Measurements from ENCODE around the gene GMDS. TPM values are rescaled to one million over a fixed set of nuclear protein-coding genes. Genes with fewer than 3 reads are reported as not detected.

The GMDS gene
- total and polyA plus RNA-seq, 2 of the 4 experiments (the other 2 are of a cell fraction): 7.3 to 21.9 TPM

DNA sequence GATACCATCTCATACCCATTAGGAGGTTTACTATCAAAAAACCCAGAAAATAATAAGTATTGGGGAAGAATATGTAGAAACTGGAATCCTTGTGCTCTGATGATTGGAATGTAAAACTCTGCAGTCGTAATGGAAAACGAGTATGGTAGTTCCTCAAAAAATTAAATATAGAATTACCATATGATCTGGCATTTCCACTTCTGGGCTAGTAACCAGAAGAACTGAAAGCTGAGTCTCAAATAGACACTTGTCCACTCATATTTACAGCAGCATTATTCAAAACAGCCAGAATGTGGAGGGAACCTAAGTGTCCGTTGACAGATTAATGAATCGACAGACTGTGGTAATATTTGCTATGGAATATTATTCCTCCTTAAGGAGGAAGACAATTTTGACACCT, 591.4 kb downstream of the GMDS start:
- WGBS, 2 experiments (ENCODE audit: extremely low coverage in 2 of 2, insufficient read length in 1 of 2): no CpG with 5 or more reads among the region's 4 CpGs
- intact Hi-C loops (cut with micrococcal nuclease): no loop called here
- Histone ChIP-seq H3K4me3 (ENCODE audit: insufficient read depth, low read depth, low read length) (no peak overlapping the region), H4K20me1 (ENCODE audit: insufficient read depth, low read length) (no peaks in the 10 kb centered on the region), H3K27ac (ENCODE audit: insufficient read depth, low read length) (no peak overlapping the region), H3K4me2 (ENCODE audit: low read depth, low read length) (no peak overlapping the region), H3K4ac (ENCODE audit: low read depth, low read length) (no peak overlapping the region), H2AK5ac (ENCODE audit: low read depth, low read length) (no peak overlapping the region), H2BK15ac (ENCODE audit: low read depth, low read length) (no peak overlapping the region), H3K9me3 (ENCODE audit: control insufficient read depth, insufficient read depth, low read length) (no peaks in the 10 kb centered on the region), H3K23ac (ENCODE audit: low read depth, low read length) (no peak overlapping the region), H2AFZ (replicated peaks; ENCODE audit: low read length, poor library complexity) (no peak overlapping the region), H3K56ac (ENCODE audit: extremely low read depth, insufficient read depth, low read length) (no peak overlapping the region), H3K79me1 (ENCODE audit: low read depth in 1 of 2, low read length in 2 of 2) (no peaks in the 10 kb centered on the region), H3K9ac (ENCODE audit: low read depth, low read length) (no peak overlapping the region), H4K91ac (ENCODE audit: insufficient read depth, low read depth, low read length) (no peak overlapping the region), H2BK20ac (ENCODE audit: low read depth, low read length) (no peak overlapping the region), H2BK5ac (ENCODE audit: low read depth, low read length, poor library complexity, severe bottlenecking) (no peak overlapping the region), H4K8ac (ENCODE audit: low read depth in 2 of 2, low read length in 2 of 2) (no peak overlapping the region), H3K18ac (ENCODE audit: low read depth, low read length) (no peak overlapping the region), H2BK120ac (ENCODE audit: low read depth, low read length) (no peak overlapping the region), H3K4me1 (ENCODE audit: control insufficient read depth, insufficient read depth, low read length) (no peaks in the 10 kb centered on the region), H3K9me1 (ENCODE audit: insufficient read depth, low read length) (peaks cover 4% of the 10 kb centered on the region; the same call in 1 of the 2 replicates), H3K36me3 (ENCODE audit: control insufficient read depth, insufficient read depth, low read length) (no peaks in the 10 kb centered on the region), H2AK9ac (replicated peaks; ENCODE audit: low read depth, low read length, poor library complexity) (no peak overlapping the region), H4K5ac (ENCODE audit: low read depth, low read length) (no peak overlapping the region), H3K27me3 (ENCODE audit: control insufficient read depth, insufficient read depth, low read length) (no peaks in the 10 kb centered on the region), H3K14ac (replicated peaks; ENCODE audit: low read depth, low read length) (no peak overlapping the region)
- ChIA-PET CTCF (no interaction called here), POLR2A (ENCODE audit: unreplicated experiment) (no interaction called here)
- in situ Hi-C loops (cut with MboI; ENCODE audit: low sequenced_read_pairs): no loop called here
- dilution Hi-C loops (cut with HindIII; ENCODE audit: low sequenced_read_pairs, unreplicated experiment): no loop called here
- ATAC-seq (ENCODE audit: low read depth) (no peak), DNase-seq (no peak)
- TF ChIP-seq SMC3 (IDR thresholded peaks at IDR 0.05; ENCODE audit: low read depth, low read length) (no peak), MXI1 (IDR thresholded peaks at IDR 0.05; ENCODE audit: borderline replicate concordance, low read depth, low read length) (no peak), CHD1 (IDR thresholded peaks at IDR 0.05; ENCODE audit: low read depth, low read length) (no peak), RAD21 (IDR thresholded peaks at IDR 0.05; ENCODE audit: low read length) (no peak), RCOR1 (IDR thresholded peaks at IDR 0.05; ENCODE audit: insufficient replicate concordance, low read length) (no peak), NFE2L2 (IDR thresholded peaks at IDR 0.05; ENCODE audit: low read depth, low read length) (no peak), MAZ (IDR thresholded peaks at IDR 0.05; ENCODE audit: borderline replicate concordance, low read depth, low read length) (no peak), MAFK (IDR thresholded peaks at IDR 0.05; ENCODE audit: low read depth, low read length) (no peak), FOS (IDR thresholded peaks at IDR 0.05; ENCODE audit: low read depth, low read length) (no peak), BHLHE40 (IDR thresholded peaks at IDR 0.05; ENCODE audit: low read depth, low read length) (no peak), RFX5 (IDR thresholded peaks at IDR 0.05; ENCODE audit: low read depth, low read length) (no peak), CEBPB (IDR thresholded peaks at IDR 0.05; ENCODE audit: low read depth, low read length) (no peak), POLR2A (IDR thresholded peaks at IDR 0.05; ENCODE audit: low read depth, low read length) (no peak)
- TF ChIP-seq, protein P1, sequence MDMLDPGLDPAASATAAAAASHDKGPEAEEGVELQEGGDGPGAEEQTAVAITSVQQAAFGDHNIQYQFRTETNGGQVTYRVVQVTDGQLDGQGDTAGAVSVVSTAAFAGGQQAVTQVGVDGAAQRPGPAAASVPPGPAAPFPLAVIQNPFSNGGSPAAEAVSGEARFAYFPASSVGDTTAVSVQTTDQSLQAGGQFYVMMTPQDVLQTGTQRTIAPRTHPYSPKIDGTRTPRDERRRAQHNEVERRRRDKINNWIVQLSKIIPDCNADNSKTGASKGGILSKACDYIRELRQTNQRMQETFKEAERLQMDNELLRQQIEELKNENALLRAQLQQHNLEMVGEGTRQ (IDR thresholded peaks at IDR 0.05; ENCODE audit: low read depth, low read length): no peak
- TF ChIP-seq, protein P2, sequence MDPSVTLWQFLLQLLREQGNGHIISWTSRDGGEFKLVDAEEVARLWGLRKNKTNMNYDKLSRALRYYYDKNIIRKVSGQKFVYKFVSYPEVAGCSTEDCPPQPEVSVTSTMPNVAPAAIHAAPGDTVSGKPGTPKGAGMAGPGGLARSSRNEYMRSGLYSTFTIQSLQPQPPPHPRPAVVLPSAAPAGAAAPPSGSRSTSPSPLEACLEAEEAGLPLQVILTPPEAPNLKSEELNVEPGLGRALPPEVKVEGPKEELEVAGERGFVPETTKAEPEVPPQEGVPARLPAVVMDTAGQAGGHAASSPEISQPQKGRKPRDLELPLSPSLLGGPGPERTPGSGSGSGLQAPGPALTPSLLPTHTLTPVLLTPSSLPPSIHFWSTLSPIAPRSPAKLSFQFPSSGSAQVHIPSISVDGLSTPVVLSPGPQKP (IDR thresholded peaks at IDR 0.05; ENCODE audit: borderline replicate concordance, low read depth, low read length): no peak
- TF ChIP-seq, protein P3, sequence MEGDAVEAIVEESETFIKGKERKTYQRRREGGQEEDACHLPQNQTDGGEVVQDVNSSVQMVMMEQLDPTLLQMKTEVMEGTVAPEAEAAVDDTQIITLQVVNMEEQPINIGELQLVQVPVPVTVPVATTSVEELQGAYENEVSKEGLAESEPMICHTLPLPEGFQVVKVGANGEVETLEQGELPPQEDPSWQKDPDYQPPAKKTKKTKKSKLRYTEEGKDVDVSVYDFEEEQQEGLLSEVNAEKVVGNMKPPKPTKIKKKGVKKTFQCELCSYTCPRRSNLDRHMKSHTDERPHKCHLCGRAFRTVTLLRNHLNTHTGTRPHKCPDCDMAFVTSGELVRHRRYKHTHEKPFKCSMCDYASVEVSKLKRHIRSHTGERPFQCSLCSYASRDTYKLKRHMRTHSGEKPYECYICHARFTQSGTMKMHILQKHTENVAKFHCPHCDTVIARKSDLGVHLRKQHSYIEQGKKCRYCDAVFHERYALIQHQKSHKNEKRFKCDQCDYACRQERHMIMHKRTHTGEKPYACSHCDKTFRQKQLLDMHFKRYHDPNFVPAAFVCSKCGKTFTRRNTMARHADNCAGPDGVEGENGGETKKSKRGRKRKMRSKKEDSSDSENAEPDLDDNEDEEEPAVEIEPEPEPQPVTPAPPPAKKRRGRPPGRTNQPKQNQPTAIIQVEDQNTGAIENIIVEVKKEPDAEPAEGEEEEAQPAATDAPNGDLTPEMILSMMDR (conservative IDR thresholded peaks at IDR 0.05; ENCODE audit: low read depth, low read length): no peak
- no TSS peak for BruUV-seq (replicated peaks)
